Caki2 (cell line): ENCODE data around the gene SOX21. TPM values are rescaled to one million over a fixed set of nuclear protein-coding genes. Genes with fewer than 3 reads are reported as not detected.
"Not testable (repeated sequence)": the region's sequence is repeated elsewhere in the genome, so short reads cannot be mapped to it uniquely, and the experiment has no call there.

ENCODE experiments used
- DNase-seq: peaks from one replicate; pipeline ENCODE4 v3.0.0-alpha.2; 2015; ENCODE audit warnings: low read depth
- in situ Hi-C: cut with HindIII; loops from 2 replicates; pipeline ENCODE4 v1.10.0; 2016; ENCODE audit warnings: low sequenced_read_pairs, low pct_unique_long_range_greater_than_20kb, mixed read lengths
- total RNA-seq: library from RNA; depleted of rRNA; stranded (reverse); fragments of >200 nt; shearing (Covaris generic); gene quantifications from 2 replicates; pipeline ENCODE4 v1.2.3, GENCODE V29; 2014; ENCODE audit warnings: low replicate concordance; rRNA removed

The SOX21 gene
- not detected in 2 replicates for total RNA-seq

DNA sequence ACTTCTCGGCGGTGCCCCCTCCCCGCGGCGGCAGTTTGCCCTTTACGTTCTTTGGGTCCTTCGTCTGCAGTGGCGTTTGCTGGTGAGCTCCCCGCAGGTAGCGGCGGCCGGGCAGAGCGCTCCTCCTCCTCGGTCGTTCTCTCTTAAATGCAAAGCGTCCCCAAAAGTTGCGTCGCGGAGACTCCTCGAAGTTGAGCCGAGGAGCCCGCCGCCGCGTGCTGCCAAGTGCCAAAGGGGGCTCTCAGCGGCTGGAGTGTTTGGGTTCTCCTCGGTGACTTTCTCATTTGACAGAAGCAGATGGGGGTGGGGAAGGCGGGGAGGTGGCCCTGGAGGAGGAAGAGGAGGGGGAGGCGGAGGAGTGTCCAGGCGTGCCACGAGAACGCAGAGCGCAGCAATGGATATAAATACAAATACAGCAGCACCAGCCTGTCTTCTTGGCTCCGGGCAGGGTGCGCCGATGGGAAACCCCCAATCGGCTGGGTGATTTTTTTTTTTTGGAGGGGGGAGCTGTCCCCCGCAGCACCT is at the start of gene SOX21:
Gene SOX21, minus strand, starts transcription at position 259 of the 525 bp plus-strand sequence. CDS start 496 bp downstream, outside the sequence.
- no peak for DNase-seq
- in situ Hi-C loops = no loop called here

DNA sequence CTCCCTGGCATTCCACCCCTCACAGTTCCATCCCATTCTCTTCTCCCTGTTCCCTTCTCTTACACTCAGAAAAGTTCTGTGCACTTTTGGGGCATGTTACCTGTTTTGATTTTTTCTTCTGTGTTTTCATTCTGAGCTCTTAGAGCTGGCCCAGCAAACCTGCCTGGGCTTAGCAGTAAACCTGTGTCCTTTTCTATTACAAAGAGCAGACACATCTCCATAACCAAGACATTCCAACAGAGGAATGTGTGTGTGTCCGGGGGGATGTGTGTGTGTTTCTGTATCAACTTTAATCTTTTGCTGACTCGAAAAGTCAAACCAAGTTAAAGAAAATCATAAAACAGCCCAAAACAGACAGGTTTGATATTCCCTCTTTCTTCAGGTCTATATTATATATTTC is 49.1 kb upstream of the SOX21 start:
- no peak for DNase-seq
- in situ Hi-C loops = no loop called here

DNA sequence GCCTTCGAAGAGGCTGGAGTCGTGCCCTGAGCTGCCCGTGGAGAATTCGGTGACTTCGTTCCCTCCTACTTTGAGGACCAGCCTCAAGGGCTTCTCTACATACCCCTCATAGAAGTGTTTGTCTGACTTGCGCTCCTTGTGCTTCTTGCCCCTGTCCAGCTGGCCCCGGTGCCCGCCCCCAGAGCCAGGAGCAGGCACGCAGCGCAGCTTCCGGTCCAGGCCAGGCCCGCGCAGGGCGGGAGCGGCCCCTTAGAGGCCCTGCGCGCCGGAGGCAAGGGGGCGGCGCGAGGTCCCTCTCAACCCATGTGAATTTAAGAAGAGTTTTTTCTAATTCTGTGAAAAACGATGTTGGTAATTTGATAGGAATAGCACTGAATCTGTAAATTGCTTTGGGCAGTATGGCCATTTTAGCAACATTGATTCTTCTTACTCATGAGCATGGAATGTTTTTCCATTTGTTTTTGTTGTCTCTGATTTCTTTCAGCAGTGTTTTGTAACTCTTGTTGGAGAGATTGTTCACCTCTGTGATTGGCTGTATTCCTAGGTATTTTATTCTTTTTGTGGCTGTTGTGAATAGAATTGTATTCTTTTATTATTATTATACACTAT is 46.9 kb upstream of the SOX21 start:
- in situ Hi-C loops = no loop called here
- DNase-seq = no peak

DNA sequence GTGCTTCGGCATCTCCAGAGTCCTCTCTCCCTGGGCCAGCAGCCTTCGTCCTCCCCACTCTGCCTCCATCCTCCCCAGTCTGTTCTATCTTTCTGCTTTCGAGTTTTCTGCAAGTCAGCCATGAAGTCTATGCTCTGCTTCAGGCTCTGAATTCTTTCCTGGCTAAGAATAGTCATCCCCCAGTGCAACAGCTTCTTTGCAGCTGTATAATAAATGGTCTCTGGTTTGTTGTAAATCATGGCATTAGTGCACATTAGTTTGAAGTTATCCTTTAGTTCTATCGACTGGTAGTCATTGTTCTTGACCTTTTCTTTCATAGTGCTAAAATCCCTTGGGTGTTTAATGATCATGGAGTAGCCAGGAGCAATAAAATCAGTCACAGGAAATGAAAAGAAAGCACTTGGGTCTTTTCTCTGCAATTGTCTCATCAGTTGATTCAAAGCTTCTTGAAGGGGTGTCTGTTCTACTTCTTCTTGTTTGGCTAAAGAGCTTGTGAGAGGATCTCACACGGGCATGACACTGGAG is 46.2 kb upstream of the SOX21 start:
- in situ Hi-C loops = no loop called here
- no peak for DNase-seq

DNA sequence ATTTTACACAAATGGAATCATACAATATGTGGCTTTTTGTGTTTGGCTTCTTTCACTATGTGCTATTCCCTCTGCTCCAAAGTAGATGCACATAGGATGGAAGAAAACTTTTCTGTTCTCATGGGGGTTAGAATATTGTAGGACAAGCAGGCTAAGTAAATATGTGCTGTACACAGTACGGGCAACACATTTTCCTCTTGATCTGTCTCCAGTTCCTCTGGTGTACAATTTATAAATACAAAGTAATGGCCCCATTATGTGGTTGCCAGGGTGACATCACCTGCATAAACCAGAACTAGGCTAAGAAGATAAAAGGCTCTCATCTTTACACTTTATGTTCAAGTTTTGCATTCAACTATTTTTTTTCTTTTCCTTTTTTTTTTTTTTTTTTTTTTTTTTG is 41.0 kb upstream of the SOX21 start:
- in situ Hi-C loops = no loop called here
- DNase-seq = no peak

DNA sequence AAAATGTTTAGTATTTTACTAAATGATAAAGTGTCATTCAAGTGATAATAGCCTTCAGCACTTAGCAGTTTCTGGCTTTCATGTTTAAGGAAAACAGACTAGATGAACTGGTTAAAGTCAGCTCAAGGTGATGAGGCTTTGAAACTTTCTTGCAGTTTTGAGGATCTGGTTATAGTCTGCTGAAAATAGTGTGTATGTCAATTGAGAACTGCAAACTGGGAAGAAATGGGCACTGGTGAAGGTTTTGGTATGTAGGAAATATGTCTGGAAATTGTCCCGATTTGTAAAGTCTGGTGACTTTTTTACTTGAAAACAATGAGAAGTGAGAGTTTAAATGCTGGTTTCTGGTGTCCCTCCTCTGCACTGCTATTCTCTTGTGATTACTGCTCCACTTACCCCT is 36.8 kb upstream of the SOX21 start:
- DNase-seq = no peak
- in situ Hi-C loops = no loop called here

DNA sequence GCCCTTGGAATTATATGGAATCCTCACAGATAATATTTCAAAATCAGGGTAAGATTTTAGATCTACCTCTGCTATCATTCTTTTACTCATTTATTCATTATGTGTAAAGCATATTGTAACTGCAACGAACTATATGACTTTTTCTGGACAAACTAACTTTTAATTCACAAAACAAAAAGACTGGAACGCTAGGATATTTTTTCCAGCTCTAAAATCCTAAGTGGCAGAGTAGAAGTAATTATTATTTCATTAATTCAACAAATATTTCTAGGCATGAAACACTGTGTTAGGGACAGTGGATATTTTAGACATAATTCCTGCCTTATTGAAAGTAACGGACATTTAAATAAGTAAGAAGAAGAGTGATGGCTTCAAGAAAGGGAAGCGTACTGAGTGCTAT is 26.9 kb upstream of the SOX21 start:
- in situ Hi-C loops = no loop called here
- no peak for DNase-seq

DNA sequence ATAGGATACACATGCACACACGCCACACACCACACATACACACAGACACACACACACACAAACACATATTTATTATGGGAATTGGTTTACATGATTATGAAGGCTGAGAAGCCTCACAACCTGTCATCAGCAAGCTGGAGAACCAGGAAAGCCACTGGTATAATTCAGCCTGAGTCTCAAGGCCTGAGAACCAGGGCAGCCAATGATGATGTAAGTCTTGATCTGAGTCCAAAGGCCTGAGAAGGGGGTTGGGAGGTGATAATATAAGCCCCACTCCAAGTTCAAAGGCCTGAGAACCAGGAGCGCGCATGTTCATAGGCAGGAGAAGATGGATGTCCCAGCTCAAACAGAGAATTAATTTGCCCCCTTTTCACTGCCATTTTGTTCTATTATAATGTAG is 18.7 kb upstream of the SOX21 start:
- no peak for DNase-seq
- in situ Hi-C loops = no loop called here

DNA sequence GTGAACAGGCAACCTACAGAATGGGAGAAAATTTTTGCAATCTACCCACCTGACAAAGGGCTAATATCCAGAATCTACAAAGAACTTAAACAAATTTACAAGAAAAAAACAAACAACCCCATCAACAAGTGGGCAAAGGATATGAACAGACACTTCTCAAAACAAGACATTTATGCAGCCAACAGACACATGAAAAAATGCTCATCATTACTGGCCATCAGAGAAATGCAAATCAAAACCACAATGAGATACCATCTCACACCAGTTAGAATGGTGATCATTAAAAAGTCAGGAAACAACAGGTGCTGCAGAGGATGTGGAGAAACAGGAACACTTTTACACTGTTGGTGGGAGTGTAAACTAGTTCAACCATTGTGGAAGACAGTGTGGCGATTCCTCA is 17.6 kb upstream of the SOX21 start:
- in situ Hi-C loops, DNase-seq: not testable (repeated sequence)

DNA sequence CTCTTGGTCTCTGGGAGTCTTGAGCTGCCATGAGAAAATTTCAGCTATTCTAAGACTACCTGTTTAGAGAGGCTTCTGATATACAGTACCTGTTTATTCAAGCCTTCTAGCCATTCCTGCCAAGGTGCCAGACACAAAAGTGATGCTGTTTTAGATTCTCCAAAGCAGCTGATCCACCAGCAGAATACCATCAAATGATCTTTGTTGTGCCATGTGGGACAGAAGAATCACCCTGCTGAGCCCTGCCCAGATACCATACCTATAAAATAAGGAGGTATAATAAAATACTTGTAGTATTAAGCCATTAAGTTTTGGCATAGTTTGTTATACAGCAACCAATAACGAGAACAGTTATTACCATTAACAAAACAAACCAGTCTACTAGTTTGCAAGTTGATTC is 14.1 kb upstream of the SOX21 start:
- in situ Hi-C loops = no loop called here
- DNase-seq = no peak

DNA sequence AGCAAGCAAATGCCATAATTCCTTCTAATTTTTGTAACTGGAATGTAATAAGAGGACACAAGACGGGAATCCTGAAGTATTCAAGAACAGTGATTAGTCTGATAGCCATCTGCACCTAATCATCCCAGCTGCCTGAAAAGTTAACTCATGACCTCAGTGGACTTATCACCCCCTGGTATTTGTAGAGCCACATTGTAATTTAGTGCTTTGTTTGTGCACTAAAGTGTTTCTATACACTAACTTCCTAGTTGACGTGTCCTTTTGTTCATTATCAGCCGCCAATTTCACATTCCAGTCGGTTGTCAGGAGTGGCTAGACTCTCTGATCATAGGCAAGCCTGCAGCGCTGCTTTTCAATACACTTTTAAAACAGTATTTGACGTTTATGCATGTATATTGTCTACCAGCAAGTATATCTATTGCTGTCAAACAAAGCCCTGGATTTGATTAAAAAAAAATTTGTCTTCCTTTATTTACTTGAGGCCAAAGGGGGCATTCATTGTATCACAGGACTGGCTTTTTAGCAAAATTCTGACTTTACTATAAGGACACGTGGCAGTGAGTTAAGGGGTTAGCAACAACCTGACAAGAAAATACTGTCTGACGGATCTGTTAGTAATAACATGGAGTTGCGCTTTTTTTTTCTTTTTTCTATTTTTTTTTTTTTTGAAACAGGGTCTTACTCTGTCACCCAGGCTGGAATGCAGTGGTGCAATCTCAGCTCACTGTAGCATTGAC is 10.4 kb upstream of the SOX21 start:
- in situ Hi-C loops = no loop called here
- DNase-seq = no peak

DNA sequence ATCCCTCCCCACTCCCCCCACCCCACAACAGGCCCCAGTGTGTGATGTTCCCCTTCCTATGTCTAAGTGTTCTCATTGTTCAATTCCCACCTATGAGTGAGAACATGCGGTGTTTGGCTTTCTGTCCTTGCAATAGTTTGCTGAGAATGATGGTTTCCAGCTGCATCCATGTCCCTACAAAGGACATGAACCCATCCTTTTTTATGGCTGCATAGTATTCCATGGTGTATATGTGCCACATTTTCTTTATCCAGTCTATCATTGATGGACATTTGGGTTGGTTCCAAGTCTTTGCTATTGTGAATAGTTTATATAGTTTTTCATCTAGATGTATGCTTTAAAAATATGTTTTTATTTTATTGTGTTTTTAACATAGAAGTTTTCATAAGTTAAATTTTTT is 6.4 kb upstream of the SOX21 start:
- in situ Hi-C loops = not testable (repeated sequence)

DNA sequence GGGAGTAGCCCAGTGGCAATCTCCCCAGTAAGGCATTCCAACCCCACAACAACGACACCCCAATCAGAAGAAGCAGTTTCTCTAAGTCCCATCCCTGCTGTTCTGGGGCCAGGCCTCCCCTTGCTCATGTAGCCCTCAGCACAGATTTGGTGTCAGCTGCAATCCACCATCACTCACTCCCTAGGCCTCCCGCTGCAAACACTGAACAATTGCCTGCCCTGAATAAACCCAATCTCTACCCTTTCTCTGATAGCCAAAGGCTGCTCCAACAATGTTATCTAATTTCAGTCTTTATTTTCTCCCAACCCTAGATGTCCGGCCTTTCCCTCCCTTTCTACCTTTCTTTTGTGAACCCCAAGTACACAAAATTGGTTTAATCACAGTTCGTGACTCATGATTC is 5.6 kb upstream of the SOX21 start:
- in situ Hi-C loops = no loop called here
- no peak for DNase-seq

More for the DNA sequence above, 6.4 kb upstream of the SOX21 start:
- not testable (repeated sequence) for DNase-seq

DNA sequence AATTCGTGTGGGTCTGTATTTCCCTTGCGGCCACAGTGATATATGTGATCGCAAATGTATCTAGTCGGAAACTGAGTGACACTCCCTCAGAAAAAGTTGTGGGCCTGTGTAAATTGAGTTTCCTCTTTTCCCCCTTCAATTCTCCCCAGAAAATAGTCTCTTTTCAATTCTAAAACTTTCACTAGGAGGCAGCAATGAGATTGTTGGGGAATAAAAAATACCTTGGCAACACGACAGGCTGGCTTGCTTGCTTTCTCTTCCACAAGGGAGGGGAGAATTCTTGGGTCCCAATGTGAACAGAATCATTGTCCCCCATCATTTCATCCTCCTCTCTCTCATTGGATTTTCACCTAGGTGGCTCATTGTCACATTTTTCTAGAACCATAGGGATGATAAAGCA is 3.7 kb upstream of the SOX21 start:
- DNase-seq = no peak
- in situ Hi-C loops = no loop called here

DNA sequence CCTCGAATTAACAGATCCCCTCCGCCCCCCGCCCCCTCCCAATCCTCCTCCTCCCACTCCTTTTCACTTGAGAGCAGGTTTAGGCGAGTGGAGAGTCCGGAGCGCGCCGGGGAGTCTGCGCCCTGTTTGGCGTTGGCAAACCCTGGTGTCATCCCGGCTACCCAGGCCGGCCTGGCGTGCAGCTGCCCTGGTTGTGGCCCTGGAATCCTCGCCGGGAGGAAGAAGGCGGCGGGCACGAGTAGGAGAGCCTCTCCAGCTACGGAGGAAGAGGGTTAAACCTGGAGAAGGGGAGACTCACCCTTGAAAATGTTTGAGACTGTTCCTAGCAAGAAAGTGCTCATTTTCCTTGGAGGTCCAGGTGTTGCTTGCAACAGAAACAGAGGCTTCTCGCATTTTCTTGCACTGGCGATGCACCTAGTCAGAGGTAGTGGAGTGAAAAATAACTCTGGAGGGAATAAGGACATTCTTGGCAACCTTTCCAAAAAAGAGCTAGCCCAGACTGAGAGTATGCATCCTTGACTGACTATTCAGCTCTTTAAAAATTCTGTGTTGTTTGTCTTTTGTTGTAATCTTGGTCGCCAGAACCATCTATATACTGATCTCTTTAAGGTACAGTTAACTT is 1.3 kb upstream of the SOX21 start:
- in situ Hi-C loops = no loop called here

DNA sequence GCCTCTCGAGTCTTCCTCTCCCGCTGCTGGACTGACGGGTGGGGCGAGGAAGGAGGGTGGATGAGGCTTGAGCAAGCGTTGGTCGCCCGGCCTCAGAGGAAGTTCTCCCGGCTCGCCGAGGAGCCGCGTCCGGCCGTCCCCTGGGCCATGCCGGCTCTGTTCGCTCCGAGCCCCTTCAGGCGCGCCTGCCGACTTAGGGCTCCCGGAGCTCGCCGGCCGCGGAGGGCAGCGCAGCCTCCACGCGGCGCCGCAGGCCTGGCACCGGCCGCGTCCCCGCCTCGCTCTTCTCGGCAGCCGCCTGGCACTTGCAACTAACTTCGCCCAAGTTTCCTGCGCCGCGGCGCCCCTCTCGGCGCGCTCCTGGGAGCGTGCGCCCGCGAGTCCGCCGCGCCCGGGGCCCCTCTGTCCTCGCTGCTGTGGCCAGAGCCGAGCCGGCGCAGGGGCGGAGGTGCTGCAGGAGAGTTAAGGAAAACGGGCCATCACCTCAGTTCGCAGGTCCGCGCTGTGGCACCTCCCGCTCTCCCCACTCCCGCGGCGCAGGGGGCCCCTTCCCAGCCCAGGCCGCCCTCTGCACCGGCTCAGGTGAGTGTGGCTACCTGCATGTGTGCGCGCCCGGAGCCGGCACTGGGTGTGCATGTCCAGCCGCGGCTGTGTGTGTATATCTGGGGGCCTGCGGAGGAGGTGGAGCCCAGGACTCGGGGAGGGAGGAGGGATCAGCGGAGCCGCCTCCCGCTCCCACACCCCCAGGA is 641 bp upstream of the SOX21 start:
- peak; percentile 49 for DNase-seq
- in situ Hi-C loops = no loop called here

More for the DNA sequence above, 1.3 kb upstream of the SOX21 start:
- DNase-seq = no peak

DNA sequence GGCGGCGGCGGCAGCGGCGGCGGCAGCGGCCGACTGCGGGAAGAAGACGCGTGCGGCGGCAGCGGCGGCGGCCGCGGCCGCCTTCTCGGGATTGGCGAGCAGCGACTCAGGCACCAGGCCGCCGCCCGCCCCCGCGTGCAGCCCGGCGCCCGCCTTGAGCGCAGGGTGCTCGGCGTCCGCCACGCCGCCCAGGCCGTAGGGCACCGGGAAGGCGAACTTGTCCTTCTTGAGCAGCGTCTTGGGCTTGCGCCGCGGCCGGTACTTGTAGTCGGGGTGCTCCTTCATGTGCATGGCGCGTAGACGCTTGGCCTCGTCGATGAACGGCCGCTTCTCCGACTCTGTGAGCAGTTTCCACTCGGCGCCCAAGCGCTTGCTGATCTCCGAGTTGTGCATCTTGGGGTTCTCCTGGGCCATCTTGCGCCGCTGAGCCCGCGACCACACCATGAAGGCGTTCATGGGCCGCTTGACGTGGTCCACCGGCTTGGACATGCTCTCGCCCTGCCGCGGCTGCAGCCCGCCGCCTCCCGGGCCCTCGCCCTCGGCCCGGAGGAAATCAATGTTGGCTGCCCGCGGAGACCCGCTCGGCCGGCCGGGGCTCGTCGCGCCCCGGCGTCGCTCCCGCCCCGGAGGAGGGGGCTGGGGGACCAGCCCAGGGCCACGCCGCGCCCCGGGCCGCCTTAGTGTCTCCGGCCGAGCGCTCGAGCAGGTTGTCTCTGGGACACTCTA is 621 bp downstream of the SOX21 start:
- in situ Hi-C loops = no loop called here
- no peak for DNase-seq
